Measurements from ENCODE around the gene LCN9. TPM values are rescaled to one million over a fixed set of nuclear protein-coding genes. Genes with fewer than 3 reads are reported as not detected.

The LCN9 gene
- total RNA-seq, 1 experiment from 2014 or later: not detected

DNA sequence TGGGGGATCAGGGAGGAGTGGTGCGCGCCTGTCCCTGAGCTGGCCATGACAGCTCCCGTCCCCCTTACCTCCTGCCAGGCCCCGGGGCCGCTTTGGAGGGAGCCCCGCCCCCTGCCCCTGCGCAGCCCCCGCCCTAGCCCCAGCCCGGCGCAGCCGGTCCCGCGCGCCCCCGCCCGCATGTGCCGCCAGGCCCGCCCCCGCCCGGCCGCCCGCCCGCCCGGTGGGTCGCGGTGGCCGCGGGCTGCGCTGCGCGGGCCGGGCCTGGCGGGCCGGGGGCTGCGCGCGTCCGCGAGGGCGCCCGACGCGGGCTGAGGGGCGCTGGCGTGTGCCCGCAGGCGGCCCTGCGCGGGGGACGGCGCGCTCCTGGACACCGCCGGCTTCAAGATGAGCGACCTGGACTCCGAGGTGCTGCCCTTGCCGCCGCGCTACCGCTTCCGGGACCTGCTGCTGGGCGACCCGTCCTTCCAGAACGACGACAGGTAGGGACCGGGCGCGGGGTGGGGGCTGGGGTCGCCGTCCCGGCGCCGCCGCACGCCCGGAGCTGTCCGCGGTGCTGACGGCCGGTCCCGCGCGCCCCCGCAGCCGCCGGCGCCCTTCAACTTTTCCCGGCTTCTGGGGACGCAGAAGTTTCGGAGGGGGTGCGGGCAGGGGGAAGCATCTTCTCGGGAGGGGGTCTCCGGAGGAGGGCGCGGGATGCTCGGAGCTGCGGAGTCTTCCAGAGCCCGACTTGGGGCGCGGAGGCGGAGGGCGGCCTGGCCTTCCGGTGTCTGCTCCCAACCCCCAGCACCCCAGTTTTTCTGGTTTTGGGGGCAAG lies 51.3 kb downstream of the LCN9 start:
- DNase-seq (ENCODE audit: extremely low read depth, low read depth): no peak

DNA sequence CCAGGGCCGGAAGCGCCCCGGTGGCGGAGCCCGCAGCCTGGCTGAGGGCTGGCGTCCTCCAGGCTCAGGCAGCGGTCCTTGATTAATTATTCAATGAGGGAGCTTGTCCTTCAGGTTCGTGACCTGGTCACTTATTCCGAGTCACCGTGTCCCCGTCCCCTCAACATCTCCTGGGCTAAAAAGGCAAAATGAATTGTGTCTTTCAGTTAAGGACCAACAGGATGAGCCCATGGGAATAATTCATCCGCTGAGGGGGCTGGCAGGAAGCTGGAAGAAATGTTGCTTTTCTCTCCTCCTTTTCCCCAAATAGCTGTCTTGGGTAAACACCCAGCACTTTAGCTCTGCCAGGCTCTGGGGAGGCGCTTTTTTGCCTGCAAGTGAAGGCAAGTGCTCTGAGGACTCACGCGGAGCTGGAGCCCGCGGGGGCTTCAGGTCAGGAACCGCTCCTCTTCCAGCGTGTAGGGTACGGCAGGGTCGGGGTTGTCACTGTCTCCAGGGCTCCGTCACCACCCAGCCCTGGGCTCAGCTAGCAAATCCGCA lies 52.0 kb downstream of the LCN9 start:
- no peak for DNase-seq (ENCODE audit: extremely low read depth, low read depth)

DNA sequence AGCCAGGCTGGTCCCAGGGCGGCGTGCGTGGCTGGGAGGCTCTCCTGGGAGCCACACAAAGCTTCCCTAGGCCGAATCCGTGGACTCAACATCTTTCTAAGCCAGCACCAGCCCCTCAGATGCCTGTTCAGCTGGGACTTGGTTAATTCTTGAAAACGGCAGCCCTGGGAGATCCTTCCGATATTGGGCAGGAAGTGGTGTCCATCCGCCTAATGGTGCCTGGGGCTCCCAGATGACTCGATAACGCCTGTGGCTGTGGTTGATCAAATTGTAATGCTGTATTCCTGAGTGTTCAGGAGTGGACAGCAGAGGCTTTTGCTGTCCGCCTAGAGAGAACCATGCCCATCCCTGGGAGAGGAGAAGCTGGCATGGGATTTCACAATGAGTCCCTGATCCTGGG lies 52.9 kb downstream of the LCN9 start:
- no peak for DNase-seq (ENCODE audit: extremely low read depth, low read depth)

Other genes with a start within 250 kb of the LCN9 start
- 37.3 and 39.3 TPM in 2 replicates for gene PPP1R26, start 183.5 kb upstream of the LCN9 start, total RNA-seq (2014; rRNA removed; shearing (Covaris generic))
- gene MRPS2, start 162.6 kb upstream of the LCN9 start, total RNA-seq (2014; rRNA removed; shearing (Covaris generic)): 170 and 184 TPM in 2 replicates
- gene LCN1, start 141.9 kb upstream of the LCN9 start, total RNA-seq (2014; rRNA removed; shearing (Covaris generic)): 25.8 and 30.3 TPM in 2 replicates
- gene OBP2A, start 117.2 kb upstream of the LCN9 start, total RNA-seq (2014; rRNA removed; shearing (Covaris generic)): not detected in 2 replicates
- 2.9 and 3.7 TPM in 2 replicates for gene PAEP, start 101.6 kb upstream of the LCN9 start, total RNA-seq (2014; rRNA removed; shearing (Covaris generic))
- gene GLT6D1, start 23.8 kb upstream of the LCN9 start, total RNA-seq (2014; rRNA removed; shearing (Covaris generic)): not detected in 2 replicates
- not detected in 2 replicates for gene SOHLH1, start 36.2 kb downstream of the LCN9 start, total RNA-seq (2014; rRNA removed; shearing (Covaris generic))
- not detected in 2 replicates for gene KCNT1, start 38.9 kb downstream of the LCN9 start, total RNA-seq (2014; rRNA removed; shearing (Covaris generic))
- gene CAMSAP1, start 244.2 kb downstream of the LCN9 start, total RNA-seq (2014; rRNA removed; shearing (Covaris generic)): 21.0 and 24.2 TPM in 2 replicates

All from NCI-H460 (cell line).